ENCODE data around the gene CDH22.

Gene CDH22

GRCh38 chr20:46342010-46342378, 33.7 kb upstream of the CDH22 start:
- Histone ChIP-seq H3K27me3 (ENCODE audit: insufficient read depth, low read length) (peaks cover 59% of the 10 kb centered on the region), H3K36me3 (ENCODE audit: insufficient read depth, low read depth, low read length) (no peaks in the 10 kb centered on the region), H3K9ac (ENCODE audit: low read depth, low read length) (no peak overlapping the region), H3K27ac (ENCODE audit: low read length) (no peak overlapping the region), H3K9me3 (ENCODE audit: insufficient read depth, low read depth, low read length) (no peaks in the 10 kb centered on the region), H3K4me3 (ENCODE audit: low read length) (no peak overlapping the region), H3K4me1 (ENCODE audit: insufficient read depth, low read length) (peaks cover 5% of the 10 kb centered on the region; the same call in 1 of the 2 replicates)

- no peak overlapping the region for H3K27ac ChIP-seq (ENCODE audit: low read length)
- no peak overlapping the region for H3K9ac ChIP-seq (ENCODE audit: low read depth, low read length)
- peaks cover 63% of the 10 kb centered on the region for H3K27me3 ChIP-seq (ENCODE audit: insufficient read depth, low read length)
- no peaks in the 10 kb centered on the region for H3K9me3 ChIP-seq (ENCODE audit: insufficient read depth, low read depth, low read length)
- H3K36me3 ChIP-seq (ENCODE audit: insufficient read depth, low read depth, low read length): no peaks in the 10 kb centered on the region
- H3K4me1 ChIP-seq (ENCODE audit: insufficient read depth, low read length): peaks cover 5% of the 10 kb centered on the region; the same call in 1 of the 2 replicates
- no peak overlapping the region for H3K4me3 ChIP-seq (ENCODE audit: low read length)
Measured at GRCh38 chr20:46341074-46342009, 33.0 kb upstream of the CDH22 start.

DNA sequence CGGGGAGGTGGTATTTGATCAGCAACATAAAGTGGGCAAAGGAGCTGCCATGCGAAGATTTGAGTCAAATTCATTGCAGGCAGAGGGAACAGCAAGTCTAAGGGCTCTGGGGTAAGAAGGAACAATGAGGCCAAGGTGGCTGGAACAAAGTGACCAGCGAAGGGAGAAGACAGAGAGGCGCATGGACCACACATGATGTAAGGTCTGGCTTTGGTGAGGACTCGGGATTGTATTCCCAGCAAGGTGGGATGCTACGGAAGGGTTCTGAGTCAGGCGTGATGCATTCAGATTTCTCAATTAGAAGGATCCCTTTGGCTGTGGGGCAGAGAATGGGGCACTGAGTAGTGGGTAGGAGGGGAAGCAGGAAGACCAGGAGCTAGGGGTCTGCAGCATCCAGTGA, 30.7 kb upstream of the CDH22 start:
- no peak overlapping the region for H3K9ac ChIP-seq (ENCODE audit: low read depth, low read length)
- H3K4me1 ChIP-seq (ENCODE audit: insufficient read depth, low read length): peaks cover 5% of the 10 kb centered on the region; the same call in 1 of the 2 replicates
- H3K9me3 ChIP-seq (ENCODE audit: insufficient read depth, low read depth, low read length): no peaks in the 10 kb centered on the region
- peaks cover 48% of the 10 kb centered on the region for H3K27me3 ChIP-seq (ENCODE audit: insufficient read depth, low read length)
- H3K4me3 ChIP-seq (ENCODE audit: low read length): no peak overlapping the region
- no peak overlapping the region for H3K27ac ChIP-seq (ENCODE audit: low read length)
- H3K36me3 ChIP-seq (ENCODE audit: insufficient read depth, low read depth, low read length): no peaks in the 10 kb centered on the region

GRCh38 chr20:46336735-46337134, 28.4 kb upstream of the CDH22 start:
- no peak overlapping the region for H3K9ac ChIP-seq (ENCODE audit: low read depth, low read length)
- no peak overlapping the region for H3K4me3 ChIP-seq (ENCODE audit: low read length)
- no peak overlapping the region for H3K27ac ChIP-seq (ENCODE audit: low read length)
- no peaks in the 10 kb centered on the region for H3K36me3 ChIP-seq (ENCODE audit: insufficient read depth, low read depth, low read length)
- no peaks in the 10 kb centered on the region; the same call in 1 of the 2 replicates for H3K4me1 ChIP-seq (ENCODE audit: insufficient read depth, low read length)
- no peaks in the 10 kb centered on the region for H3K9me3 ChIP-seq (ENCODE audit: insufficient read depth, low read depth, low read length)
- peaks cover 25% of the 10 kb centered on the region for H3K27me3 ChIP-seq (ENCODE audit: insufficient read depth, low read length)

DNA sequence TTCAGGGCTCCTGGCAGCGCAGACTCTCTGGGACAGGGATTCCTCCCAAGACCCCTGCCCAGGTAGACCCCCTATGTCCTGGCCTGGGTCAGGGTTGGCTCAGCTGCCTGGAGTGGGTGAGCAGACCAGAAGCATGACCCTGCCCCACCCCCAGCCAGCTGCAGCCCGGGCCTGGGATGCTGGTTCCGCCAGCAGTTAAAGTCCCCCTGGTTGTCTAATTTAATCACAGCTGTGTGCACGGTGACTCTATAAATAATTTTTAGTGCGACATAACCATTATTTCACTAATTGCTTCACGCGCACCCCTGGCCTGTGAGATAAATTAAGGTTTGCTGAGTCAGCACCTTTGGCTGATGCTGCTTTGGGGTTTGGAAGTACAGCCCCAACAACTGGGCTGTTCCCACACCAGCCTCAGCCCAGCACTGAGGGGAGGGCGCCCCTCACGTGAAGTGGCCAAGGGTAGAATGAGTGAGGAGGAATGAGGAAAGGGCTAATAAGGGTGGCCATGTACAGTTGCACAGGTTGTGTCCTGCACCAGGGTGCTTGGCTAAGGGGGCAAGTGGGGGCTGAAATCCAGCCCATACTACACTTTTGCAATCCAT, 26.1 kb upstream of the CDH22 start:
- H3K4me3 ChIP-seq (ENCODE audit: low read length): no peak overlapping the region

GRCh38 chr20:46333161-46333991, 25.1 kb upstream of the CDH22 start:
- no peak overlapping the region for H3K4me3 ChIP-seq (ENCODE audit: low read length)
- H3K27me3 ChIP-seq (ENCODE audit: insufficient read depth, low read length): 0 out of 2 replicates have a peak, but pooled peaks cover 5% of the 10 kb centered on the region
- no peaks in the 10 kb centered on the region; the same call in 1 of the 2 replicates for H3K4me1 ChIP-seq (ENCODE audit: insufficient read depth, low read length)
- H3K36me3 ChIP-seq (ENCODE audit: insufficient read depth, low read depth, low read length): no peaks in the 10 kb centered on the region
- H3K9me3 ChIP-seq (ENCODE audit: insufficient read depth, low read depth, low read length): no peaks in the 10 kb centered on the region
- H3K27ac ChIP-seq (ENCODE audit: low read length): no peak overlapping the region
- H3K9ac ChIP-seq (ENCODE audit: low read depth, low read length): no peak overlapping the region

More for the DNA sequence above, 26.1 kb upstream of the CDH22 start:
- Histone ChIP-seq H3K4me1 (ENCODE audit: insufficient read depth, low read length) (no peaks in the 10 kb centered on the region; the same call in 1 of the 2 replicates), H3K27me3 (ENCODE audit: insufficient read depth, low read length) (peaks cover 15% of the 10 kb centered on the region), H3K9me3 (ENCODE audit: insufficient read depth, low read depth, low read length) (no peaks in the 10 kb centered on the region), H3K9ac (ENCODE audit: low read depth, low read length) (no peak overlapping the region), H3K36me3 (ENCODE audit: insufficient read depth, low read depth, low read length) (no peaks in the 10 kb centered on the region), H3K27ac (ENCODE audit: low read length) (no peak overlapping the region)

GRCh38 chr20:46332373-46333160, 24.3 kb upstream of the CDH22 start:
- H3K27me3 ChIP-seq (ENCODE audit: insufficient read depth, low read length): 0 out of 2 replicates have a peak, but pooled peaks cover 5% of the 10 kb centered on the region
- no peak overlapping the region for H3K4me3 ChIP-seq (ENCODE audit: low read length)
- no peaks in the 10 kb centered on the region; the same call in 1 of the 2 replicates for H3K4me1 ChIP-seq (ENCODE audit: insufficient read depth, low read length)
- H3K27ac ChIP-seq (ENCODE audit: low read length): no peak overlapping the region
- H3K36me3 ChIP-seq (ENCODE audit: insufficient read depth, low read depth, low read length): no peaks in the 10 kb centered on the region
- no peak overlapping the region for H3K9ac ChIP-seq (ENCODE audit: low read depth, low read length)
- no peaks in the 10 kb centered on the region for H3K9me3 ChIP-seq (ENCODE audit: insufficient read depth, low read depth, low read length)

GRCh38 chr20:46331611-46332361, 23.5 kb upstream of the CDH22 start:
- 0 out of 2 replicates have a peak, but pooled peaks cover 5% of the 10 kb centered on the region for H3K27me3 ChIP-seq (ENCODE audit: insufficient read depth, low read length)
- no peak overlapping the region for H3K9ac ChIP-seq (ENCODE audit: low read depth, low read length)
- H3K4me1 ChIP-seq (ENCODE audit: insufficient read depth, low read length): no peaks in the 10 kb centered on the region; the same call in 1 of the 2 replicates
- no peaks in the 10 kb centered on the region for H3K9me3 ChIP-seq (ENCODE audit: insufficient read depth, low read depth, low read length)
- no peak overlapping the region for H3K4me3 ChIP-seq (ENCODE audit: low read length)
- H3K36me3 ChIP-seq (ENCODE audit: insufficient read depth, low read depth, low read length): no peaks in the 10 kb centered on the region
- no peak overlapping the region for H3K27ac ChIP-seq (ENCODE audit: low read length)

GRCh38 chr20:46330831-46331371, 22.6 kb upstream of the CDH22 start:
- no peaks in the 10 kb centered on the region; the same call in 1 of the 2 replicates for H3K4me1 ChIP-seq (ENCODE audit: insufficient read depth, low read length)
- H3K9ac ChIP-seq (ENCODE audit: low read depth, low read length): no peak overlapping the region
- no peaks in the 10 kb centered on the region for H3K36me3 ChIP-seq (ENCODE audit: insufficient read depth, low read depth, low read length)
- no peaks in the 10 kb centered on the region; the same call in none of the 2 replicates for H3K27me3 ChIP-seq (ENCODE audit: insufficient read depth, low read length)
- H3K27ac ChIP-seq (ENCODE audit: low read length): no peak overlapping the region
- no peak overlapping the region for H3K4me3 ChIP-seq (ENCODE audit: low read length)
- H3K9me3 ChIP-seq (ENCODE audit: insufficient read depth, low read depth, low read length): no peaks in the 10 kb centered on the region

GRCh38 chr20:46330072-46330763, 21.9 kb upstream of the CDH22 start:
- Histone ChIP-seq H3K27me3 (ENCODE audit: insufficient read depth, low read length) (no peaks in the 10 kb centered on the region; the same call in none of the 2 replicates), H3K9me3 (ENCODE audit: insufficient read depth, low read depth, low read length) (no peaks in the 10 kb centered on the region), H3K9ac (ENCODE audit: low read depth, low read length) (no peak overlapping the region), H3K4me1 (ENCODE audit: insufficient read depth, low read length) (no peaks in the 10 kb centered on the region; the same call in 1 of the 2 replicates), H3K27ac (ENCODE audit: low read length) (no peak overlapping the region), H3K4me3 (ENCODE audit: low read length) (no peak overlapping the region), H3K36me3 (ENCODE audit: insufficient read depth, low read depth, low read length) (no peaks in the 10 kb centered on the region)
